ENCODE data around the gene DUSP15.

DUSP15 gene

GRCh38 chr20:31872406-31872805 lies 2.1 kb upstream of the DUSP15 start:
- intact Hi-C loops (cut with DNase I; ENCODE audit: low total_unique reads) = no loop called here
- Histone ChIP-seq H3K4me3 (no peak overlapping the region), H3K9me3 (no peaks in the 10 kb centered on the region), H3K27me3 (no peaks in the 10 kb centered on the region), H3K4me1 (peaks cover 4 to 32% (median 27%) of the 10 kb centered on the region in 4 donors), H3K27ac (no peak overlapping the region), H3K36me3 (no peaks in the 10 kb centered on the region)
- no peak for TF ChIP-seq CTCF (IDR thresholded peaks at IDR 0.05)
- no peak for DNase-seq

GRCh38 chr20:31871618-31871954 lies 1.3 kb upstream of the DUSP15 start:
- no peak for TF ChIP-seq CTCF (IDR thresholded peaks at IDR 0.05)
- Histone ChIP-seq H3K27ac (no peak overlapping the region), H3K9me3 (no peaks in the 10 kb centered on the region), H3K4me3 (no peak overlapping the region), H3K4me1 (peaks cover 4 to 32% (median 27%) of the 10 kb centered on the region in 4 donors), H3K27me3 (no peaks in the 10 kb centered on the region), H3K36me3 (no peaks in the 10 kb centered on the region)
- intact Hi-C loops (cut with DNase I; ENCODE audit: low total_unique reads) = no loop called here
- DNase-seq = no peak

DNA sequence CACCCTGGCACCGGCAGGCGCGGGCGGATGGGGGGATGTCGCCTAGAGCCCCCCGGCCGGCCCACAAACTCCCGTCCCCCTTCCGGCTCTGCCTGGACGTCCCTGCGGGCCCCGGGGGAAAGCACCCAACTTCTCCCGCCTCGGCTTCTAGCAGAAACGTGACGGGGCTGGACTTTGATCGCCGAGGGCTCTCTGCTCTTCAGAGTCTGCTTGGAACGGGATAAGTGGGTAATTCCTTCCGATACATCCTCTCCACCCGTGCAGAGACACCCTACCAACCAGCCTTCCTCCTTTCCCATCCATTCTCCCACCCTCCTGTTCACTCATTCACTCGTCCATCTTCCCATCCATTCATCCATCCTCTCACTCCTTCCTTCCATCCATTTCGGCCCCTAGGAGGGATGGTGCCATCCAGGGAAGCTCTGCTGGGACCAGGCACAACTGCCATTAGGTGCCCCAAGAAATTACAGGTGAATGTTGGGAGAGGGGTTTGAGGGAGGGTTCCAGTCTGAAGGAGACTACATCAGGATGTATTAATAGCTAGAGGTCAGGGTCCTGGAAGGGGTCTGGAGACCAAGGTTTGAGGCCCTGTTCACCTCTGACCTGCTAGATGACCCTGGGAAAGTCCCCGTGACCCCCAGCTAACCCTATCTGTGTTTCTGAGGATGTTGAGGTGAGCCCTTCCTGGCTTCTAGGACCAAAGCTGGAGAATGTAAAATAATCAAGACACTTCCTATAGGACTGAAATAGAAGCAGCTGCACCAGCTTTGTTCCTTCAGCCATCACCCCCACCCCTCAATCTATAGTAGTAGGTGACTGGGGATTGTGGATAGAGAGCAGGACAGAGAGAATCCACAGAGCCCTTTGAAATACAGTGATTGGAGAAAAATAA lies 645 bp upstream of the DUSP15 start:
- TF ChIP-seq CTCF (IDR thresholded peaks at IDR 0.05) = no peak
- H3K36me3 ChIP-seq = no peaks in the 10 kb centered on the region
- peak overlapping the region; percentile 64 to 73 for H3K4me3 ChIP-seq
- intact Hi-C loops (cut with DNase I; ENCODE audit: low total_unique reads) = no loop called here
- peak overlapping the region; percentile 77 to 78 for H3K27ac ChIP-seq
- H3K9me3 ChIP-seq = no peaks in the 10 kb centered on the region
- DNase-seq = no peak
- H3K27me3 ChIP-seq = no peaks in the 10 kb centered on the region
- peaks cover 4 to 32% (median 27%) of the 10 kb centered on the region in 4 donors for H3K4me1 ChIP-seq

- Histone ChIP-seq H3K36me3 (peaks cover 0 to 4% (median 0%) of the 10 kb centered on the region in 3 donors), H3K4me1 (peaks cover 4 to 32% (median 27%) of the 10 kb centered on the region in 4 donors), H3K4me3 (peak overlapping the region; percentile 64 to 73), H3K27me3 (no peaks in the 10 kb centered on the region), H3K9me3 (no peaks in the 10 kb centered on the region), H3K27ac (peak overlapping the region; percentile 77 to 78)
- intact Hi-C loops (cut with DNase I; ENCODE audit: low total_unique reads) = no loop called here
- no peak for DNase-seq
- no peak for TF ChIP-seq CTCF (IDR thresholded peaks at IDR 0.05)
These were observed 720 bp downstream of the DUSP15 start for GRCh38 chr20:31869673-31869941.

GRCh38 chr20:31868853-31869672 lies 1.3 kb downstream of the DUSP15 start:
- H3K36me3 ChIP-seq = peaks cover 0 to 5% (median 0%) of the 10 kb centered on the region in 3 donors
- H3K9me3 ChIP-seq = no peaks in the 10 kb centered on the region
- intact Hi-C loops (cut with DNase I; ENCODE audit: low total_unique reads) = no loop called here
- no peak for TF ChIP-seq CTCF (IDR thresholded peaks at IDR 0.05)
- H3K27ac ChIP-seq = peak overlapping the region; percentile 77 to 78
- no peaks in the 10 kb centered on the region for H3K27me3 ChIP-seq
- peaks cover 4 to 32% (median 27%) of the 10 kb centered on the region in 4 donors for H3K4me1 ChIP-seq
- no peak for DNase-seq
- peak overlapping the region; percentile 64 to 73 for H3K4me3 ChIP-seq
